ENCODE results near the gene VWA2. TPM values are rescaled to one million over a fixed set of nuclear protein-coding genes. Genes with fewer than 3 reads are reported as not detected.

The VWA2 gene
- total and polyA plus RNA-seq, 10 of the 15 experiments (the other 5 are each of a cell fraction or from before 2014, with no cell fraction given): 0.03 TPM; not detected in 9

DNA sequence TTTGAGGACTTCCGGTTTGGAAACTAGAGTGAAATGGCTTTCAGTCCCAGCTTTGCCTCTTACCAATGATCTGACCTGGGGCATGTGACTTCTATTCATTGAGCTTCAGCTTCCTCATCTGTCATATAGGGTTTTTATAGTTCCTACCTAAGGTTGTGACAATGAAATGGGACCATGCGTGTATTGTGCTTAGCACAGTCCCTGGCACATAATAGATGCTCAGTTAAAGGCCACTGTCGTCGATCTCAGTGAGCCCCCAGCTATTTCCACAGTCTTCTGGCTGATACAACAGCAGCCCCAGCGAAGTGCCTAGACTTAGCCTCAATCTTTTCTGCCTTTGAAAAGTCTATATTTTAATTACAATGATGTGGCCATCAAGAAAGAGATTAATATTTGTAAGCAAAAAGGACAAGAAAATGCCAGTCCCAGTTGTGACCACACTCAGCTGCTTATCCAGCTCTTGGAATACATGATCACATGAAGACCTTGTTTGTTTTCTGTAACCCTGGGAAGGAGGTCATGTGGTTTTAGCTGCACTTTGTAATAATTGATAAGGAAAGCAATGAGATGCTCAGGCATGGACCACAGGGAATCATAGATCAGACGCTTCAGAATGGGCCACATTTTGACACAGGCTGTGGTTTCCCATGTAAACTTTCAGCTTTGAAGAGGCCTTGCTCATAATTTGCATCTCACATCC, 44.6 kb downstream of the VWA2 start (continued):
- TF ChIP-seq, protein P1, sequence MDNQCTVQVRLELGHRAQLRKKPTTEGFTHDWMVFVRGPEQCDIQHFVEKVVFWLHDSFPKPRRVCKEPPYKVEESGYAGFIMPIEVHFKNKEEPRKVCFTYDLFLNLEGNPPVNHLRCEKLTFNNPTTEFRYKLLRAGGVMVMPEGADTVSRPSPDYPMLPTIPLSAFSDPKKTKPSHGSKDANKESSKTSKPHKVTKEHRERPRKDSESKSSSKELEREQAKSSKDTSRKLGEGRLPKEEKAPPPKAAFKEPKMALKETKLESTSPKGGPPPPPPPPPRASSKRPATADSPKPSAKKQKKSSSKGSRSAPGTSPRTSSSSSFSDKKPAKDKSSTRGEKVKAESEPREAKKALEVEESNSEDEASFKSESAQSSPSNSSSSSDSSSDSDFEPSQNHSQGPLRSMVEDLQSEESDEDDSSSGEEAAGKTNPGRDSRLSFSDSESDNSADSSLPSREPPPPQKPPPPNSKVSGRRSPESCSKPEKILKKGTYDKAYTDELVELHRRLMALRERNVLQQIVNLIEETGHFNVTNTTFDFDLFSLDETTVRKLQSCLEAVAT (IDR thresholded peaks at IDR 0.05): no peak
- no peak for TF ChIP-seq POU2F2 (IDR thresholded peaks at IDR 0.05; ENCODE audit: borderline replicate concordance, low read depth, low read length)
- no peak for TF ChIP-seq CBFB (IDR thresholded peaks at IDR 0.05; ENCODE audit: low read depth)
- TF ChIP-seq PRDM15 (CRISPR knock-in tag; IDR thresholded peaks at IDR 0.05): no peak
- TF ChIP-seq TAF1 (IDR thresholded peaks at IDR 0.05; ENCODE audit: borderline replicate concordance, low read depth, low read length): no peak
